NCI-H146 (cell line): Measurements from ENCODE around the gene SHISAL1.
A peak's percentile ranks its signal among the peaks of the same experiment; 100 is the strongest.
"Not testable (repeated sequence)": the region's sequence is repeated elsewhere in the genome, so short reads cannot be mapped to it uniquely, and the experiment has no call there.

Experiments
- DNase-seq: peaks from one replicate; lab custom pipeline; 2025; lab: John Stamatoyannopoulos, UW

The SHISAL1 gene

DNA sequence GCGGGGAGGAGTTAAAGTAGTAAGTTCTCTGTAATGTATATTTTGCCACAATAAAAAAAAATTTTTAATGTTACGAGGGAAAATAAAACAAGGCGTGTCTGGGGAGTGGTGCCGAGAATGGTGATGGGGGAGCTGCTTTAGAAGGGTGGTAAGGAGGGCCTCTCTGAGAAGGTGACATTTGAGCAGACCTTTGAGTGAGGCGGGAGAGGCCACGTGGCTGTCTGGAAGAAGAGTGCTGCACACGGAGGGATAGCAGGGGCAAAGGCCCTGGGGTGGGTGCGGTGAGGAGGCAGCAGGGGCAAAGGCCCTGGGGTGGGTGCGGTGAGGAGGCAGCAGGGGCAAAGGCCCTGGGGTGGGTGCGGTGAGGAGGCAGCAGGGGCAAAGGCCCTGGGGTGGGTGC is 10.4 kb downstream of the SHISAL1 start:
- DNase-seq: not testable (repeated sequence)

DNA sequence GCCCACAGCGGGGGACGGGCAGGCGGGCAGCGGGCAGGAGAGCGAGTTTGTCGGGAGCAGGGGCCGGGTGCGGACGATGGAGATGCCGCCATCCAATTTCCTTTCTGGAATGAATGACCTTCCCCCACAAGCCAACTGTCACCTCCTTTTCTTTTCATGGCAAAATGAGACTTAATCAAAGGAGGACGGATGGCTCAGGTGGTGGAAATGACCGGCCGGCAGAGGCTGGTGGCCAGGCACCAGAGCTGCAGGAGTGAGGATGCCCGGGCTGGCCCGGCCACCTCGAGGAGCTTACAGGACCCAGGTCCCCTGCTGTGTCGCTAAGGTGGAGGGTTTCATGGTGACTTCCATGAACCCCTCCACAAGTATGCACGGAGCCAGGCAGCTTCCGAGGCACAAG is 11.7 kb downstream of the SHISAL1 start:
- no peak for DNase-seq

DNA sequence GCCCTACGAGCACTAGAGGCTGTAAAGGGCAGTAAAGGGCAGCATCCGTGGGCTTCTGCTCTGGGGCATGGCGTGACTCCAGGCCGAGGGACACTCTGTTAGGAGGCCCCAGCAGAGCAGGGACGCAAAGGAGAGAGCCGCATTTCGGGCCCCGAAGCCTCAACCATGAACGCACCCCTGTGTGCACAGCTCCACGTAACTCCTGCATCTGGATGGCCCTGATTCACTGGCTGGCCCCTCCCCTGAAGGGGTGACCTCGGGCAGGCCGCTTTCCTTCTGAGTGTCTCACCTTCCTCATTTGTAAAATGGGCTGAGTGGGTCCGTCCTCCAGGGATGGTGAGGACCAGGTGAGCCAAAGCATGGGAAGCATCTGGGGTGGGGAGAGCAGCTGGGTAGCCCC is 13.6 kb downstream of the SHISAL1 start:
- no peak for DNase-seq

DNA sequence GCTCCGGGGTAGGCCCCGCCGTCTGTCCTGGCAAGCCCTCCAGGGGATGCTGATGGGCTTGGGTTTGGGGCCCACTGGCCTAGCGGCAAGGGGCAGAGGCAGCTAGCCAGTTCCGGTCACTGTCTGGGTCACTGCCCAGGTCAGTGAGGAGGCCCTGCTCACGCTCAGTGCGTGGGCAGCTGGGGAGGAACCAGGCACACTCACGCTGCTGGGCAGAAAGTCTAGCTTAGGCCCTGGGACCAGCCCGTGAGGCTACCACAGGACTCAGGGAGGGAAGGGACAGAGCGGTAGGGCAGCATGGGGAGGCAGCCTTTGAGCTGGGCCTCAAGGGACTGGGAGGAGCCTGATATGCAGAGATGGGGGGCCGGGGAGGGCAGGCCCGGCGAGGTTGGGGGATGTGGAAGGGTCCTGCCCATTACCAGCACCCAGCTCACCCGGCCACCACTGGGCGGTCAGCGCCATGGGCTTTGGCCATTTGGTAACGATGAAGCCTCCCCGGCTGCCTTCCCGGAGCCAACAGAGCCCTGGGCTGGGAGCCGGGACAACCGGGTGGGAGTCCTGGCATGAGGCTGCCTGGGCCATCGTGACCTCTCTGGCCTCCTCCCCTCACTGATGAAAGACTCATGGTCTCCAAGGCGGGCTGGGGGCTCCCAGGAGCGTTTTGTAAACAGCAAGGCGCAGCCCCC is 14.2 kb downstream of the SHISAL1 start:
- no peak for DNase-seq

GRCh38 chr22:44297470-44298061 is 15.2 kb downstream of the SHISAL1 start:
- no peak for DNase-seq

- DNase-seq: no peak
These were observed 17.3 kb downstream of the SHISAL1 start for GRCh38 chr22:44295406-44295805.

GRCh38 chr22:44293876-44294275 is 18.9 kb downstream of the SHISAL1 start:
- no peak for DNase-seq

- DNase-seq: no peak
These were observed 19.7 kb downstream of the SHISAL1 start for GRCh38 chr22:44293034-44293433.

DNA sequence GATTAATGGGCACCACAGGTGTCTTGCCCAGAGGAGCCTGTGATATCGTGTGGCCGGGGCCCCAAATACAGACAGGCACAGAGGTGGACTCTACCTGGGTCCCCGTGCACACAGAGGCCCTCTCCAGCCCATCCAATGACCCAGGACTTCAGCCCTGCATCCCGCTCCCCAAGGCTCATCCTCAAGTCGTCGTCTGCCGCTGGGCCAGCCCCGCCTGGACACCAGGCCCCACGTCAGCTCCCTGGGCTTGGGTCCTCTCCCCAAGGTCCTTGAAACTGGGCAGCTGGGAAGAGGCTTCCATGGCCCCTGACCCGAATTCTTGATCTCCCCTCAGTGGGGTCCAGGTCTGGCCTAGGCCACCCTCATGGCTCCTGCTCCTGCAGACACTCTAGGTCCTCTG is 20.2 kb downstream of the SHISAL1 start:
- DNase-seq: no peak

- no peak for DNase-seq
These were observed 20.9 kb downstream of the SHISAL1 start for GRCh38 chr22:44291674-44292360.

GRCh38 chr22:44291265-44291664 is 21.5 kb downstream of the SHISAL1 start:
- DNase-seq: no peak

DNA sequence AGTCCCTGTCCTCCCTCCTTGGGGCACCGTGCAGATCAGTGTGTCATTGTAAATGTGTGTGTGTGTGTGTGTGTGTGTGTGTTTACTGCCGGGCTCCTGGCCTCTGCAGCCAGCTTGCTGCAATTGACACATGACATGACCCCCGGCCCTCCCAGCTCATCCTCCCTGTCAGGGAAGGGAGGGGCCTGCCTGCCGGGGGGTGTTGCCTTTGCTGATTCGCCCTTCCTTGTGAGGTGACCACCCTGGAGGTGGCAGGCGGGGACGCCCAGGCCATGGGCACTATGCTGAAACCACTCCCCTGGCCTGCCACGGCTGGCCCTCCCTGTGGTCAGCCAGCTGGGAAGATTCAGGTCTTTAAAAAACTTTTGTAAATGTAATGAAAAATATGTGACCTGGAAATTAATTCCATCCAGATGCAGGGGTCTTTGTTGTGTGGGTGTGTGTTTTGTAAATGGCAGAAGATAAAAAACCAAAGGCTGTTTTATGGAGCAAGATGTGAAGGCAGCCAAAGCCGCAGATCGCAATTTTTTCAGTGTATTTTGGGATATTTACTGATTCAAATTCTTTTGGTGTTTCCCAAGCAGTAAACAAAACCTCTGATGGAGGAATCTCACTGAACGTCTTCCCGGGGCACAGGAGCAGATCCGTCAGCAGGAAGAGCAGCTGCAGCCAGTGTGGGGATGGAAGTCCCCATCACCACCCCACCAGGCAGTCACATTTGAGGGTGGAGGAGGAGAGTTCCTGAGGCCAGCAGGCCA is 23.2 kb downstream of the SHISAL1 start:
- DNase-seq: no peak

GRCh38 chr22:44288913-44289312 is 23.8 kb downstream of the SHISAL1 start:
- DNase-seq: no peak

DNA sequence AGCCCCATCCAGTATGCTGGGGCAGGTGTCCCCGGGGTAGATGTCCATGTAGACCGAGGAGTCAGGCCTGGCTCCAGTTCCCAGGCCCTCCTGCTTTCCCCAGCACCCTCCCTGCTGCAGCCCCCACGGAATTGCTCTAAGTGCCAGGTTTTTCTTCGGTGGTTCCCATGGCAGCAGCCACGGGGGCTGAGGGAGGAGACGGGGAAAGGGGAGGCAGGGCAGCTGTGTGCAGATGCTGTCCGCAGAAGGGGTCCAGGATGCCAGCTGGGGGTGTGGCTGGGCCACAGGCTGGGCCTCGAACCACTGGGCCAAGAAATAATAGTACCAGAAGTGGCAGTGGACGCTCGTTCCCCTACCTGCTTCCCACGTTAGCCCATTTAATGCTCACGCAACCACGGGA is 25.0 kb downstream of the SHISAL1 start:
- no peak for DNase-seq

- DNase-seq: no peak
These were observed 25.5 kb downstream of the SHISAL1 start for GRCh38 chr22:44287121-44287693.

- no peak for DNase-seq
These were observed 26.1 kb downstream of the SHISAL1 start for GRCh38 chr22:44286646-44287045.

GRCh38 chr22:44284711-44285110 is 28.0 kb downstream of the SHISAL1 start:
- no peak for DNase-seq

DNA sequence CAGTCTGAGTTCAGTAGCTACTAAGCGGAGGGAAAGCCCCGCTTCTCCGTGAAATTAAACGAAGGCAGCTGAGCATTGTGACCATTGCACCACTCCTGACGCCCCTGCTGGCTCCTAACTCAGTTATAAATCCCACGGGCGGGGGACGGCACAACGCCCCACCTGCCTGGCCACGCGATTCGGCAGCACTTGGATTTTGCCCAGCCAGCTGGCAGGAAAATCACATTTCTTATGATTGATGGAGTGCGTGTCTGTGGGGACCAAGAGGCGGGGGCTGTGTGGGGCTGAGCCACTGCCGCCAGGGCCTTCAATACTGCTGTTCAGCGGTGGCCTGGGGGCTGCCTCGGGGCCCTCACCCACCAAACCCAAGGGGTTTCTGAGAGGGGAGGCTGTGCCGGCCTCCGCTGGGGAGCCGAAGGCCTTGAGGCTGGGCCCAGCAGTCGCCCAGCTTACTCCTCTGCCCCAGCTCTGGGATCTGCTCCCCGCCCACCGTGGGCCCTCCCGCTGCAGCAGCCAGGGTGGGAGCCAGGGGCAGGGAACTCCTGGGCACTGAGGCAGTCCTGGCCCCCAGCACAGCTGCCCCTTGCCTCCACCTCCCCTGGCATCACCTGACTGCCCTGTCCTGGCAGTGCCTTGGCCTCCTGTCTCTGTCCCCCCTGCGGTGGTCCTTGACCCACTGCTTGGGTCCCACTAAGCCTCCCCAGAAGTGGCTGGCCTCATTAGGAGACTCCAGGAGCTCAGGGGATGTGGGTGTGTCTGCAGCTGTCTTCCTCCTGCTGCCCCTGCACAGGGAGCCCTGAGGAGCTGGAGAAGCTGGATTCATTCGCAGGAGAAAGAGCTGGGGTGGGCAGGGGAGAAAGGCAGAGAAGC is 30.7 kb downstream of the SHISAL1 start:
- no peak for DNase-seq

DNA sequence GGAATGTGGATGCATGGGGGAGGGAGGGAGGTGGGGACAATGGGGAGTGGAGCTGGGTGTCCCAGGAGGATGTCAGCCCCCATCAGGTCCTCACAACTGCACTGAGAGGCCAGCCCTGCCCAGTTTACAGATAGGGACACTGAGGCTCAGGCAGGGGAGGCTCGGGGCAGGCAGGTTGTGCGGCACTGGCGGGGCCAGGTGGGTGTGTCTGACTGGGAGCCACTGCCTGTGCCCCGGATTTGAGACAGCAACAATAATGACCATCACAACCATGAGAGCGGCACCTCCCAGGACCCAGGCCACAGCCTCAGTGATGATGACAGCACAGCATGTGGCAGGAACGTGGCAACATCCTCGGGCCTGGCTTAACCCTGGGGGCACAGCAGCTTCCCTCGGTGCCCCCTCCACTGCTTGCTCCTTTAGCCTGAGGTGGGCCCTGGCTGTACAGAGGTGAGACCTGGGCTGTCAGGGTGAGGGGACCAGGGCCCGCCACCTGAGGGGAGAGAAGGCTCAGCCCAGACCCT is 32.0 kb downstream of the SHISAL1 start:
- no peak for DNase-seq

GRCh38 chr22:44279069-44279360 is 33.7 kb downstream of the SHISAL1 start:
- peak; percentile 83 for DNase-seq
